Brain microvascular endothelial cell (primary cell): ENCODE measurements around the gene PHF5A.

Experiments
- DNase-seq: peaks from one replicate; pipeline ENCODE4 v3.0.0-alpha.2; 2020
- H3K27ac ChIP-seq: fragments of 250-450 bp; sonication (Bioruptor Pico); 2 replicates; pipeline ENCODE4 v1.5.1; 2020; ENCODE audit warnings: mild to moderate bottlenecking, moderate library complexity
- H3K27me3 ChIP-seq: fragments of 250-450 bp; sonication (Bioruptor Pico); replicated peaks from 2 replicates; pipeline ENCODE4 v1.5.1; 2020; ENCODE audit warnings: mild to moderate bottlenecking
- H3K36me3 ChIP-seq: fragments of 250-450 bp; sonication (Bioruptor Pico); replicated peaks from 2 replicates; pipeline ENCODE4 v1.5.1; 2020; ENCODE audit warnings: mild to moderate bottlenecking
- H3K4me3 ChIP-seq: 2 replicates; pipeline ENCODE4 v1.5.1; 2011; ENCODE audit warnings: low read depth, mild to moderate bottlenecking, control low read depth, low read length, moderate library complexity
- in situ Hi-C: cut with HindIII; loops from 2 replicates; pipeline ENCODE4 v1.10.0; 2017; ENCODE audit warnings: low sequenced_read_pairs, low pct_ligation_motif_present
- TF ChIP-seq, protein P1 (sequence below): IDR thresholded peaks from 2 replicates; pipeline ENCODE4 v1.5.1; 2011; ENCODE audit warnings: low read depth, mild to moderate bottlenecking, moderate library complexity, low read length, control low read depth, inconsistent platforms; ENCODE audit errors: missing control alignments

Gene PHF5A

DNA sequence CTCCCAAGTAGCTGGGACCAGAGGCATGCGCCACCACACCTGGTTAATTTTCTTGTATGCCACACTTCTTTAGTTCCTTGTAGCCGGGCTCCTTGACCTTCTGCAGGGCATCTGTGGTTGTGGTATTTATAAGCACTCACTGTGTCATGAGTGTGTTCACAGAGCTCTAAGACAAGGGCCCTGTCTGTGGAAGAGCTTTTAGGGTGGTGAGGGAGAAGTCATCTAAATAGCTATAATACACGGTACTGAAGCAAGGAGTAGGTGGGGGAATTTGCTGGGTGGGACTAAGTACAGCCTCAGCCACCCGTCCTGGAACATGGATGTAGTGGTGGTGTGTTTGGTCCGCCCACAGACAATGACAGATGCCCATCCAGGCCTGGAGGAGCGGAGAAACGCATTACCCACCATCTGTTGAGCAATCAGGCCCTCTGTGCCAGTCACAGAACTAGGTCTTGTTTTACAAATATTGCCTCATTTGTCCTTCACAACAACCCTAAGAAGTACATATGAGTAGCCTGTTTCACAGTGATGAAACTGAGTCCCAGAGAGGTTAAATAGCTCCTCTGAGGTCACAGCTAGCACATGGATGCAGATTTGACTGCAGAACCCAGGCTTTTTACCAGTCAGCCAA, 10.5 kb upstream of the PHF5A start:
- no peak for DNase-seq
- in situ Hi-C loops = no loop called here
- H3K27ac ChIP-seq = no peak overlapping the region
- TF ChIP-seq, protein P1, sequence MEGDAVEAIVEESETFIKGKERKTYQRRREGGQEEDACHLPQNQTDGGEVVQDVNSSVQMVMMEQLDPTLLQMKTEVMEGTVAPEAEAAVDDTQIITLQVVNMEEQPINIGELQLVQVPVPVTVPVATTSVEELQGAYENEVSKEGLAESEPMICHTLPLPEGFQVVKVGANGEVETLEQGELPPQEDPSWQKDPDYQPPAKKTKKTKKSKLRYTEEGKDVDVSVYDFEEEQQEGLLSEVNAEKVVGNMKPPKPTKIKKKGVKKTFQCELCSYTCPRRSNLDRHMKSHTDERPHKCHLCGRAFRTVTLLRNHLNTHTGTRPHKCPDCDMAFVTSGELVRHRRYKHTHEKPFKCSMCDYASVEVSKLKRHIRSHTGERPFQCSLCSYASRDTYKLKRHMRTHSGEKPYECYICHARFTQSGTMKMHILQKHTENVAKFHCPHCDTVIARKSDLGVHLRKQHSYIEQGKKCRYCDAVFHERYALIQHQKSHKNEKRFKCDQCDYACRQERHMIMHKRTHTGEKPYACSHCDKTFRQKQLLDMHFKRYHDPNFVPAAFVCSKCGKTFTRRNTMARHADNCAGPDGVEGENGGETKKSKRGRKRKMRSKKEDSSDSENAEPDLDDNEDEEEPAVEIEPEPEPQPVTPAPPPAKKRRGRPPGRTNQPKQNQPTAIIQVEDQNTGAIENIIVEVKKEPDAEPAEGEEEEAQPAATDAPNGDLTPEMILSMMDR = no peak
- no peak overlapping the region for H3K4me3 ChIP-seq
- no peaks in the 10 kb centered on the region for H3K27me3 ChIP-seq
- no peaks in the 10 kb centered on the region for H3K36me3 ChIP-seq

DNA sequence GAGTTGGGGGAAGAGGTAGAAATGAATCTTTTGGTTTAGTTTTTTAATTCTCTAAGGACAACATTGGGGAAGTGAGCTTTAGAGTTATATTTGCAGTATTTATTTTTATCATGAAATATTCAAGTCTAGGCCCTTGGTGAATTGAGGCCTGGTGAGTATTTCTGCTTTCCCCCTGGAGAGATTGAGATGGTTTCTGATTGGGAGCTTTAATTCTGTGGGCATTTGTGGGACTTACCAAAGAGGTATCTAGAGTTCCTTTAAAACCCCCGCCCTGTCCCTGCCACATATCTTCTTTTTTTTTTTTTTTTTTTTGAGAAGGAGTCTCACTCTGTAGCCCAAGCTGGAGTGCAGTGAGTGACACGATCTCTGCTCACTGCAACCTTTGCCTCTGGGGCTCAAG, 10.0 kb upstream of the PHF5A start:
- no peak for DNase-seq
- Histone ChIP-seq H3K36me3 (no peaks in the 10 kb centered on the region), H3K27ac (no peak overlapping the region), H3K4me3 (no peak overlapping the region), H3K27me3 (no peaks in the 10 kb centered on the region)
- TF ChIP-seq, protein P1 = no peak
- in situ Hi-C loops = no loop called here

DNA sequence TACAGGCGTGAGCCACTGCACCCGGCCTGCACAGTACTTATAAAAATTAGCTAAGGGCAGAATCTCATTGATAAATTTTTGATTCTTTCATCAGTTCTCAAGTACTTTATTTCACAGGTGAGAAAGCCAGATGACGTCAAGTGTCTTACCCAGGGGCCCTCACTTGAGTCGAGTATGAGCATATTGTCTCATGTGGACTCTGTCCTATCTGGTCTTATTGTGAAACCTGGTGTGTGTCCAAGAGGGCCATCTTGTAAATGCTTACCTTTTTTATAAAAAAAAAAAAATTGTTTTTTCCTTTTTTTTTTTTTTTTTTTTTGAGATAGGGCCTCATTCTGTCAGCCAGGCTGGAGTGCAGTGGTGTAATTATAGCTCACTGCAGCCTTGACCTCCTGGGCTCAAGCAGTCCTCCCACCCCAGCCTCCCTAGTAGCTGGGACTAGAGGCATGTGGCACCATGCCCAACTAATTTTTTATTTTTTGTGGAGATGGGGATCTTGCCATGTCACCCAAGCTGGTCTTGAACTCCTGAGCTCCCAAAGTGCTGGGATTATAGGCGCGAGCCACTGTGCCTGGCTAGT, 6.5 kb upstream of the PHF5A start:
- TF ChIP-seq, protein P1 = no peak
- in situ Hi-C loops = no loop called here
- Histone ChIP-seq H3K4me3 (no peak overlapping the region), H3K27ac (no peak overlapping the region), H3K36me3 (no peaks in the 10 kb centered on the region), H3K27me3 (no peaks in the 10 kb centered on the region)
- no peak for DNase-seq

DNA sequence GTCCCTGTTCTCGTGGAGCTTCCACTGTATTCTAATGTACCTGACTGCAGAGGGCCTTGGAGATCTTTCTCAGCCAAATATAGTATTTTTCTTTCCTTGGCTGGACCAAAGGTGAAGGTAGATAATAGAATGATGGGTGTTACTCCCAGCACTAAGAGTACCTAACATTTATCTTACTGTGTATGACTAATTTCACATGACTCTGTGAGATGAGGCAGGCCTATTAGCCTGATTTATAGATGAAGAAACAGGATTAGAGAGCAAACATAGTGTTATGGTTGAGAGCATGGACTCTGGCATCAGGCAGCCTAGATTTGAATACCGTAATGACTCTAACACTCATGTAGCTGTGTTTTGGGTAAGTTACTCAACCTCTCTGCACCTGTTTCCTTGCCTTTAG, 3.1 kb upstream of the PHF5A start:
- in situ Hi-C loops = no loop called here
- Histone ChIP-seq H3K36me3 (peaks cover 7% of the 10 kb centered on the region), H3K27me3 (no peaks in the 10 kb centered on the region), H3K4me3 (no peak overlapping the region), H3K27ac (no peak overlapping the region)
- no peak for DNase-seq
- TF ChIP-seq, protein P1 = no peak

DNA sequence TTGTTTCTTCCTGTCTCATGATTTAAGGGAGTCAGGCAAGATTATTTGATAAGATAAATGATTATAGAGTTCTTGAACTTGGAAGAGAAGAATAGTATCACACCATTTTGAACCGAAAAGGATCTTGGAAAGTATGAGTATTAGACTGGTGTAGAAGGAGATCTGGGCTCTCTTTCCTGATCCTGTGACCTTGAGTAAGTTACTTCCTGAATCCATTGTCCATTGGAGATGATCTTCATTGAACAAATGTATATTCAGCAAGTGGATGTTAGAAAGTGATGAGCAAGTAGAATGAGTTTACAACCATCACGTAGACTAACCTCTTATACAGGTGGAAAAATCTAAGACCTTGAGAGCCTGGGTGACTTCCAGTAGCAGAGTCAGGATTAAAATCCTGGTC, 2.4 kb upstream of the PHF5A start:
- Histone ChIP-seq H3K36me3 (peaks cover 14% of the 10 kb centered on the region), H3K27ac (no peak overlapping the region), H3K4me3 (no peak overlapping the region), H3K27me3 (no peaks in the 10 kb centered on the region)
- in situ Hi-C loops = no loop called here
- DNase-seq = no peak
- TF ChIP-seq, protein P1 = no peak

DNA sequence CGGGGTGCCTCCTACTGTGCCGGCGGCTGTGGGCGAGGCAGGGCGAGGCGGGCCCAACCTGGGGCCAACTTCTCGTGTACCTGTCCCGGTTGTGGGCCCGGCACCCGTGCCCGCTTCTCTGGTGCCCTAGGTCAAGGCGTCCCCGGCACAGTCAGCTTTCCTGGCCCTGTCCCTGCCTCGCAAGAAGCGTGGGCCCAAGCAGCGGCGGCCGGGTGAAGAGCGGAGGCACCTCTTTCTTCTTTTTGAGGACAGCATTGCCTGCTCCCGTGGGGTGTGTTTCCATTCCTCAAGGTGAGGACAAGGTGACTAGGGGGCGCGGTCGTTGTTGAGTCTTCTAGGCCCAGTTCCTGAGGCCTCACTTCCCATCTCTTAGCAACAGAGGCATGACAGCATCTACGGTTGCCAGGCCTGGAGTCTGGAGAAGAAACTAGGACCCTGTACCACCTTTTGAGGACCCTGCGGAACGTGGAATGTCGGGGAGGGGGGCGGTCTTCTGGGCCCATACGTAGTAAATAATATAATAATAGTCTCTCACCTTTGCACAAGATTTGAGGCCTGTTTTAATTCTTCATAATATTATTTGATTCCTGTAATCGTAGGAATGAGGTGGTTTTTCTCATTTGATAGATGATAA, 843 bp upstream of the PHF5A start:
- peak overlapping the region; percentile 95 for H3K4me3 ChIP-seq
- H3K27ac ChIP-seq = peak overlapping the region; percentile 97
- TF ChIP-seq, protein P1 = no peak
- H3K27me3 ChIP-seq = no peaks in the 10 kb centered on the region
- DNase-seq = no peak
- peaks cover 28% of the 10 kb centered on the region for H3K36me3 ChIP-seq
- in situ Hi-C loops = no loop called here
